Lung microvascular endothelial cell (primary cell): ENCODE data around the gene CFAP65. TPM values are rescaled to one million over a fixed set of nuclear protein-coding genes. Genes with fewer than 3 reads are reported as not detected.

Experiments
- DNase-seq, 2 donors: peaks; one replicate each; pipeline versions ENCODE4 v3.0.0 to v3.0.0-alpha.2; 2010; ENCODE audit warnings: low read depth in 2 of 2
- total RNA-seq: library from RNA; depleted of rRNA; stranded (reverse); fragments of >200 nt; gene quantifications from 2 replicates; pipeline ENCODE4 v1.2.1, GENCODE V29; 2014

CFAP65 gene
- not detected in 2 replicates for total RNA-seq

- peak; percentile 24 to 63 for DNase-seq
Measured at GRCh38 chr2:219041252-219041651, at the start of gene CFAP65. Gene CFAP65 (minus strand): TSS chr2:219041516. CDS start chr2:219039048, 2,468 bp downstream.

- DNase-seq, result no peak
Measured at GRCh38 chr2:219090436-219091299, 49.4 kb upstream of the CFAP65 start.

- no peak for DNase-seq
Measured at GRCh38 chr2:219089330-219089729, 48.0 kb upstream of the CFAP65 start.

GRCh38 chr2:219087848-219088247 is 46.5 kb upstream of the CFAP65 start:
- DNase-seq, result no peak

- no peak for DNase-seq
Measured at GRCh38 chr2:219087361-219087760, 46.0 kb upstream of the CFAP65 start.

GRCh38 chr2:219086196-219086595 is 44.9 kb upstream of the CFAP65 start:
- no peak for DNase-seq

- DNase-seq, result no peak
Measured at GRCh38 chr2:219084791-219085190, 43.5 kb upstream of the CFAP65 start.

- DNase-seq, result peak in 1 of 2 donors; percentile 15
Measured at GRCh38 chr2:219082332-219082958, 41.1 kb upstream of the CFAP65 start.

- no peak for DNase-seq
Measured at GRCh38 chr2:219081701-219082331, 40.5 kb upstream of the CFAP65 start.

- DNase-seq, result no peak
Measured at GRCh38 chr2:219081096-219081495, 39.8 kb upstream of the CFAP65 start.

GRCh38 chr2:219079417-219079816 is 38.1 kb upstream of the CFAP65 start:
- DNase-seq, result no peak

- DNase-seq, result no peak
Measured at GRCh38 chr2:219078951-219079350, 37.6 kb upstream of the CFAP65 start.

GRCh38 chr2:219078126-219078525 is 36.8 kb upstream of the CFAP65 start:
- DNase-seq, result no peak

GRCh38 chr2:219076253-219076652 is 34.9 kb upstream of the CFAP65 start:
- no peak for DNase-seq

- DNase-seq, result peak; percentile 73 to 76
Measured at GRCh38 chr2:219073413-219074129, 32.3 kb upstream of the CFAP65 start.

GRCh38 chr2:219072741-219073250 is 31.5 kb upstream of the CFAP65 start:
- no peak for DNase-seq

GRCh38 chr2:219071131-219071816 is 30.0 kb upstream of the CFAP65 start:
- no peak for DNase-seq

- no peak for DNase-seq
Measured at GRCh38 chr2:219065484-219065883, 24.2 kb upstream of the CFAP65 start.

- DNase-seq, result no peak
Measured at GRCh38 chr2:219062081-219062480, 20.8 kb upstream of the CFAP65 start.

- DNase-seq, result peak in 1 of 2 donors; percentile 24
Measured at GRCh38 chr2:219060821-219061791, 19.8 kb upstream of the CFAP65 start, which contains the start of gene IHH. Gene IHH (minus strand): TSS chr2:219060921. CDS start chr2:219060467, 454 bp downstream.
